HG03159 (cell line): ENCODE measurements around the gene CCP110.

Source experiments
- ATAC-seq: cut with Tn5 transposase; IDR thresholded peaks from one replicate; pipeline ENCODE4 v1.9.1; 2021; ENCODE audit warnings: mild to moderate bottlenecking, moderate library complexity; ENCODE audit not compliant: unreplicated experiment

Gene CCP110, protein sequence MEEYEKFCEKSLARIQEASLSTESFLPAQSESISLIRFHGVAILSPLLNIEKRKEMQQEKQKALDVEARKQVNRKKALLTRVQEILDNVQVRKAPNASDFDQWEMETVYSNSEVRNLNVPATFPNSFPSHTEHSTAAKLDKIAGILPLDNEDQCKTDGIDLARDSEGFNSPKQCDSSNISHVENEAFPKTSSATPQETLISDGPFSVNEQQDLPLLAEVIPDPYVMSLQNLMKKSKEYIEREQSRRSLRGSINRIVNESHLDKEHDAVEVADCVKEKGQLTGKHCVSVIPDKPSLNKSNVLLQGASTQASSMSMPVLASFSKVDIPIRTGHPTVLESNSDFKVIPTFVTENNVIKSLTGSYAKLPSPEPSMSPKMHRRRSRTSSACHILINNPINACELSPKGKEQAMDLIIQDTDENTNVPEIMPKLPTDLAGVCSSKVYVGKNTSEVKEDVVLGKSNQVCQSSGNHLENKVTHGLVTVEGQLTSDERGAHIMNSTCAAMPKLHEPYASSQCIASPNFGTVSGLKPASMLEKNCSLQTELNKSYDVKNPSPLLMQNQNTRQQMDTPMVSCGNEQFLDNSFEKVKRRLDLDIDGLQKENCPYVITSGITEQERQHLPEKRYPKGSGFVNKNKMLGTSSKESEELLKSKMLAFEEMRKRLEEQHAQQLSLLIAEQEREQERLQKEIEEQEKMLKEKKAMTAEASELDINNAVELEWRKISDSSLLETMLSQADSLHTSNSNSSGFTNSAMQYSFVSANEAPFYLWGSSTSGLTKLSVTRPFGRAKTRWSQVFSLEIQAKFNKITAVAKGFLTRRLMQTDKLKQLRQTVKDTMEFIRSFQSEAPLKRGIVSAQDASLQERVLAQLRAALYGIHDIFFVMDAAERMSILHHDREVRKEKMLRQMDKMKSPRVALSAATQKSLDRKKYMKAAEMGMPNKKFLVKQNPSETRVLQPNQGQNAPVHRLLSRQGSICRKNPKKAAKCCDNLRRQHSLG

GRCh38 chr16:19523559-19524355 lies at the start of gene CCP110:
Gene CCP110 (plus strand): TSS chr16:19523942. CDS start chr16:19527882, 3,940 bp downstream.
- ATAC-seq = peak; percentile 78

- ATAC-seq = no peak
These were observed 49.1 kb upstream of the CCP110 start for GRCh38 chr16:19474617-19475016.

DNA sequence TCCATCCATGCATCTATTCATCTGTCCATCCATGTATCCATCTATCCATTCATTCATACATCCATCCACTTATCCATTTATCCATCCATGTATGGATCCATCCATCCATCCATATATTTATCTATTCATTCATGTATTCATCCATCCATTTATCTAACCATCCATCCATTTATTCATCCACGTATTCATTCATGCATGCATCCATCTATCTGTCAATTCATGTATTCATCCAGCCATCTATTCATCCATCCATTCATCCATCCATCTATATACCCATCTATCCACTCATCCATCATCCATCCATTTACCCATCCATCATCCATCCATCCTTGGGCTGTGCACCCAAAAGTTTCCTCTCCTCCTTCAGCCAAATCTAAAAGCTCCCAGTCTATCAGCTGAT lies 45.2 kb upstream of the CCP110 start:
- no peak for ATAC-seq

- no peak for ATAC-seq
These were observed 44.4 kb upstream of the CCP110 start for GRCh38 chr16:19479302-19479721.

- no peak for ATAC-seq
These were observed 42.4 kb upstream of the CCP110 start for GRCh38 chr16:19481296-19481695.

GRCh38 chr16:19481769-19482168 lies 42.0 kb upstream of the CCP110 start:
- no peak for ATAC-seq

GRCh38 chr16:19482291-19482690 lies 41.5 kb upstream of the CCP110 start:
- no peak for ATAC-seq

DNA sequence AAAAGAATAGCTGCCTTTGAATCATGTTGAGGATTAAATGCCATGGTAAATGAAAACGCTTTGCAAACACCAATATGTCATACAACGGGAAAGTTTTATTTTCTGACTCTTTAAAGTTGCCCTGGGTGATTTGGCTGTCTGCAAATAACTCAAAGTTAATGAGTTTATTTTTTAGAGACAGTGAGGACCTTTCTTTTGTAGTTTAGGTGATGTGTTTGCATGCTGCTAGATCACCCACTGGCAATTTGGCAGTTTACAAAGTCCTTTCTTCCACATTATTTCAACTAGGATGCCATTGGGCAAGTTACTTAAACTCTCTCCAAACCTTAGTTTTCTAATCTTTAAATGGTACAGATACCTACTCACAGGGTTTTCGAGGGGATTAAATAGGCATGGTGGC lies 39.6 kb upstream of the CCP110 start:
- ATAC-seq = no peak

DNA sequence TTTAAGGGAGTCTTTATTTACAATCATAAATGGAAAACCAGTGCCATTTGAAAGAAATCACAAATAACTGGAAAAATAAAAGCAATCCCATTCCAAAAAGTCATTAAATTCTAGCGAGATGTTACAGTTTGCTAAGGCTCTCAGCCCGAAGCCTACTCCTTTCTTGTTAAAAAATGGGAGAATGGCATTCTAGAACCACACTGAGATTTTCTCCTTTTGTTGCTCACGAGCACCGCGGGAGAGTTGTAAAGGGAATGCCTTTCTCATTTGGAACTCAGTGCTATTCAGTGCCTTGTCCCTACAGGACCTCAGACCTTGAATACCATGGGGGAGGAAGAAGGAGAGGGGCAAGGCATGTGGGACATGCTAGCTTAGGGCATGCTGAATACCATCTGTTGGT lies 38.1 kb upstream of the CCP110 start:
- ATAC-seq = no peak

- ATAC-seq = no peak
These were observed 37.7 kb upstream of the CCP110 start for GRCh38 chr16:19486051-19486450.

- ATAC-seq = no peak
These were observed 36.9 kb upstream of the CCP110 start for GRCh38 chr16:19486750-19487325.

GRCh38 chr16:19488213-19488640 lies 35.5 kb upstream of the CCP110 start:
- no peak for ATAC-seq

DNA sequence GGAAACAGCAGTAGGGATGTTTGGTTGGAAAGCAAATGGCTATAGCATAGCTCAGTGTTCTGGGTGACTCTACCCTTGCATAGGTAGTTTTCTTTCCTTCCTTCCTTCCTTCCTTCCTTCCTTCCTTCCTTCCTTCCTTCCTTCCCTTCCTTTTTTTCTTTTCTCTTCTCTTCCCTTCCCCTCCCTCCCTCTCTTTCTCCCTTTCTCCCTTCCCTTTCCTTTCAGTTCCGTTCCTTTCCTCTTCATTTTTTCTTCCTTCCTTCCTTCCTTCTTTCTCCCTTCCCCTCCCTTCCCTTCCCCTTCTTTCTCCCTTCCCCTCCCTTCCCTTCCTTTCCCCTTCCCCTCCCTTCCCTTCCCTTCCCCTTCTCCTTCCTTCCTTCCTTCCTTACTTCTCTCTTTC lies 33.1 kb upstream of the CCP110 start:
- ATAC-seq = no peak

DNA sequence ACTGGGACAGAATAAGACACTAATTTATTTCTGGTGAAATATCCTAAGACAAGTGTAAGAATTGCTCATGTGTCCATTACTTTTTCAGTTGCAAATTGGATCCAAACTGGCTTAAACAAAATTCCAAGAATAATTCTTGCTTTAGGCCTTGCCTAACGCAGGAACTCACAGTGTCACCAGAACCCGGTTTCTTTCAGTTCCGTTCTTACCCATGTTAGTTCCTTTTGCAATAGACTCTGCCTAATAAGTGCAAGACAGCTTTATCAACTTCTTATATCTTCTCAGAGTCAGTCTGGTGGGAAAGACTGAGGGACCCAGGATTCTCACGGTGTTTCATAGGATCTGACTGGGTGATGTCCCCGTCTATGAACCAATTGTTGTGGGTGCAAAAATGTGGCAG lies 26.6 kb upstream of the CCP110 start:
- ATAC-seq = no peak

- ATAC-seq = no peak
These were observed 24.7 kb upstream of the CCP110 start for GRCh38 chr16:19499006-19499405.

GRCh38 chr16:19499481-19499880 lies 24.3 kb upstream of the CCP110 start:
- no peak for ATAC-seq

DNA sequence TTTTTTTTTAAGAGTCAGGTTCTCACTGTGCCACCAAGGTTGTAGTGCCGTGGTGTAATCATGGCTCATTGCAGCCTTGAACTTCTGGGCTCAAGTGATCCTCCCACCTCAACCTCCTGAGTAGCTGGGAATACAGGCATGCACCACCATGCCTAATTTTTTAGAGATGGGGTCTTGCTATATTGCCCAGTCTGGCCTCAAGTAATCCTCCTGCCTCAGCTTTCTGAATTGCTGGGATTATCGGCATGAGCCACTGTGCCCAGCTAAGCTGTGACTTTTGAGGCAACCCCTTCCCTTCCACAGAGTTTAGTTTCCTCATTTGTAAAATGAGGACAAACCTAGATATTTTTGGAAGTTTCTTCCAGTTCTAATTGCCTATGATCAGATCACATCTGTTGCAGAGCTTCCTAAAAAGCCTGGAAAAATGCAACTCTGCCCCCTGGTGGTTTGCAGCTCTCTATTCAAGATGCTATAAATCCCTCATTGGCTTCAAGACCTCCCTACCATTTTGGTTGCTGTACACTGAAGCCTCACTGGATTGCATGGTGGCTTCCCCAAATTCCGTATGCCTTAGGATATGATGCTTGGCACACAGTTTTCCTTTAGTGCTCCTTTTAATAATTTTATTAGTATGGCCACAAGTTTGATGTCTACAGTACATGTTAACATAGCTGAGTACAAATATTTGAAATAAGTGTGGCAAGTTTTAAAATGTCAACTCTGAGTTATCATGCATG lies 21.2 kb upstream of the CCP110 start:
- ATAC-seq = no peak

GRCh38 chr16:19503461-19504075 lies 20.2 kb upstream of the CCP110 start:
- no peak for ATAC-seq

GRCh38 chr16:19505600-19506303 lies 18.0 kb upstream of the CCP110 start:
- no peak for ATAC-seq
